GM18526 (cell line): ENCODE data around the gene KCNJ10.

Source experiments
- POLR2A ChIP-seq: IDR thresholded peaks from 3 replicates; pipeline ENCODE4 v1.6.1; 2011; ENCODE audit not compliant: insufficient read length; ENCODE audit errors: extremely low read depth

The KCNJ10 gene

DNA sequence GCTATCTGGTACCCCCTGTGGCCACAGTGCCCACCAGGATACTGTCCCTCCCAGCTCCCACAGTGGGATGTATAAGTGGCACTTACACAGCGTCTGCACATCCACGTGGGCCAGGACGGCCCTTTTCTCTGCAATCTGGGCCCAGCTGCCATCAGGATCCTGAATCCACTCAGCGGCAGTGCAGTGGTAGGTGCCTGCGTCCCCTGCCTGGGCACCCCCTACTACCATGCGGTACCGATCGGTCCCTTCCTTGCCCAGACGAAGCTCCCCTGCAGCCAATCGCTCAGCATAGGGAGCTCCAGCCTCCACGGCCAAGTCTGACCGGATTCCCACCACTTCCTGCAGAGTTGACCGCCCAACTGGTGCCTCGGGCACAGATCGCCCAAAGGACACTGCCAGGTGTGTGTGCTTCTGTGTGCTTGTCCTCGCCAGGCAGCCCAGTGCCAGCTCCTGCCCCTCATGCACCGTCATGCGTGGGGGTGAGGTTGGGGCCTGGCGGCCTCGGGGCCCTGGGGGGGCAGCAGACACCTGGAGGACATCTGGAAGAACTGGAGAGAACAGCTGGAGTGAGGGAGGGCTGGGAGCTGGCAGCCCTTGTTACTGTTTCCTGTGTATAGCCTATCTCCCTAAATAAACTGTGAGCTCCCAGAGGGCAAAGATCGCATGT lies 23.8 kb upstream of the KCNJ10 start:
- TF ChIP-seq POLR2A, result no peak

- no peak for TF ChIP-seq POLR2A
These were observed 23.1 kb upstream of the KCNJ10 start for GRCh38 chr1:160093069-160093395.

DNA sequence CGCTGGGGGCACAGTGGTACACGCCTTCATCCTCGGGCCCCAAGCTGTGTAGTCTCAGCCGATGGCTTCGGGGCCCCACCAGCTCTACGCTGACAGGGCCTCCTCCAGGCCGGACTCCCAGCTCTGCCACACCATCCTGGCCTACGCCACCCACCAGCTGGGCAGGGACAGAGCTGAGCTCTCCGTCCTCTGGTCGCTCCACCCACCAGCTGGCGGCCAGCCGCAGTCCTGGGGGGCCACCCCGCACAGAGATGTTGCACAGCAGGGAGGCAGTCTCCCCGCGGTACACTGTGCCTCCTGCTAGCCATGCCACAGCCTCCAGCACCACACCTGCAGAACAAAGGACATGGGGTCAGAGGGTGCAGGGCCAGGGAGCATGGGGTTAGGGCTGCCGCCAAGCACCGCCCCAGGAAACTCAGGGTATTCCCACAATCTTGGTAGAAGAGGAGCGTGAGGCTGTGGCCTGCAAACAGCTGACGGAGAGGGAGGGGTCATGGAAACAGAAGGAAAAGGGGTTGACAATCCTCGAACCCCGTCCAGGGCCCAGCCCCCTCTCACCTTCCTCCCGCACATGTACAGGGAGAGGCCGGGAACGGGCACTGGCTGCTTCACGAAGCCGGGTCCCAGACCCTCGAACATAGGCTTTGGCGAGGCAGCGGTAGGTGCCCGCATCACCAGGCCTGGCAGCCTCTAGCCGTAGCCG lies 22.6 kb upstream of the KCNJ10 start:
- no peak for TF ChIP-seq POLR2A

GRCh38 chr1:160091666-160092223 lies 21.8 kb upstream of the KCNJ10 start:
- TF ChIP-seq POLR2A, result no peak

- no peak for TF ChIP-seq POLR2A
These were observed 20.8 kb upstream of the KCNJ10 start for GRCh38 chr1:160090760-160091159.

- TF ChIP-seq POLR2A, result no peak
These were observed 19.9 kb upstream of the KCNJ10 start for GRCh38 chr1:160089883-160090282.

GRCh38 chr1:160087118-160087662 lies 17.2 kb upstream of the KCNJ10 start:
- TF ChIP-seq POLR2A, result no peak

- TF ChIP-seq POLR2A, result no peak
These were observed 16.5 kb upstream of the KCNJ10 start for GRCh38 chr1:160086456-160086892.

- TF ChIP-seq POLR2A, result no peak
These were observed 15.9 kb upstream of the KCNJ10 start for GRCh38 chr1:160085686-160086455.

DNA sequence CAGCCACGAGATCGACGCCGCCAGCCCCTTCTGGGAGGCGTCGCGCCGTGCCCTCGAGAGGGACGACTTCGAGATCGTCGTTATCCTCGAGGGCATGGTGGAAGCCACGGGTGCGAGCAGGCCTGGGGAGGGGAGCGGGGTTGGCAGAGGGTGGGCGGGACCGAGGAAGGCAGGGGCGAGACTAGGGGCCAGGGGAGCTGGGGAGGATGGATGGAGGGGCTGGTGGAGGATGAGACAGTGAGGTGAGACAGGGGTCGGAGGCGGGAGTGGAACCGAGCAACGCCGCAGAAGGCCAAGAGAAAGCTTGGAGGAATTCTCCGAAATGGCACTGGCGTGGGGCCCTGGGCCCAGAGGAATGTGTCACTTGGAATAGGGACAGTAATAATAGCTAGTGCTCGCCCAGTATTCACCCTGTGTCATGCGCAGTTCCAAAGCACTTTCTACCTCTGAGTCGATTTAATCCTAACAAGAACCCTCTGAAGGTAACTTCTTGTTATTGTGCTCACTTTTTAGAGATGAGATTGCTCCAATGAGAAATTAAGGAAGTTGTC lies 14.9 kb upstream of the KCNJ10 start:
- no peak for TF ChIP-seq POLR2A

DNA sequence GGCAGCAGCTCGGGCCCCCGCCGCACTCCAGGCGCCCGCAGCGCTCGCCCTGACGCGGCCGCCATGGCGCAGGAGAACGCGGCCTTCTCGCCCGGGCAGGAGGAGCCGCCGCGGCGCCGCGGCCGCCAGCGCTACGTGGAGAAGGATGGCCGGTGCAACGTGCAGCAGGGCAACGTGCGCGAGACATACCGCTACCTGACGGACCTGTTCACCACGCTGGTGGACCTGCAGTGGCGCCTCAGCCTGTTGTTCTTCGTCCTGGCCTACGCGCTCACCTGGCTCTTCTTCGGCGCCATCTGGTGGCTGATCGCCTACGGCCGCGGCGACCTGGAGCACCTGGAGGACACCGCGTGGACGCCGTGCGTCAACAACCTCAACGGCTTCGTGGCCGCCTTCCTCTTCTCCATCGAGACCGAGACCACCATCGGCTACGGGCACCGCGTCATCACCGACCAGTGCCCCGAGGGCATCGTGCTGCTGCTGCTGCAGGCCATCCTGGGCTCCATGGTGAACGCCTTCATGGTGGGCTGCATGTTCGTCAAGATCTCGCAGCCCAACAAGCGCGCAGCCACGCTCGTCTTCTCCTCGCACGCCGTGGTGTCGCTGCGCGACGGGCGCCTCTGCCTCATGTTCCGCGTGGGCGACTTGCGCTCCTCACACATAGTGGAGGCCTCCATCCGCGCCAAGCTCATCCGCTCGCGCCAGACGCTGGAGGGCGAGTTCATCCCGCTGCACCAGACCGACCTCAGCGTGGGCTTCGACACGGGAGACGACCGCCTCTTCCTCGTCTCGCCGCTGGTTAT lies 14.2 kb upstream of the KCNJ10 start:
- no peak for TF ChIP-seq POLR2A

- TF ChIP-seq POLR2A, result no peak
These were observed 13.0 kb upstream of the KCNJ10 start for GRCh38 chr1:160082926-160083325.

DNA sequence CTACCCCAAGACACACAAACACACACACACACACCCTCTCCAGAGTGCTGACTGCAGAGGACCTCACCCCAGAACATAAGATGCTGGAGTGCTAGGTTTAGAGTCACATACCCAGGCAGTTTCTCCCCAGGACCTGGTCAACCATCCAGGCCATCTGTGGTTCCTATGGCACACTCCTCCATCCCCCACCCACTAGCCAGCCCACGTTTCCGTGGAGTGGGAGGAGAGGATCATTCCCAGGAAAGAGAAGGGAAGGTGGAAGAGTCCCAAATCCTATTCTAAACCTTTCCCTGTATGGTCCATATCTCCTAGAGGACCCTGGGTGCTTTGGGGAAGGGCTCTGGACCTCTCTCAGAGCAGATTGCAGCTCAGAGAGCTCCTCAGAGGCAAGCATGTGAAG lies 12.5 kb upstream of the KCNJ10 start:
- no peak for TF ChIP-seq POLR2A

- TF ChIP-seq POLR2A, result no peak
These were observed 11.4 kb upstream of the KCNJ10 start, which contains the start of gene KCNJ9 for GRCh38 chr1:160081261-160081936. KCNJ9 (plus strand) TSS chr1:160081538; CDS start chr1:160084031, 2,493 bp downstream.
